Loucy (cell line): ENCODE measurements around the gene ADCY4.

Experiments used
- EZH2phosphoT487 ChIP-seq: fragments of 200-600 bp; IDR thresholded peaks from 2 replicates; pipeline ENCODE4 v1.6.1; 2018; ENCODE audit warnings: antibody characterized with exemption, mild to moderate bottlenecking, moderate library complexity, borderline replicate concordance
- TF ChIP-seq, protein P1 (sequence below): fragments of 200-600 bp; sonication (generic); conservative IDR thresholded peaks from 2 replicates; pipeline ENCODE4 v1.5.1; 2014; ENCODE audit warnings: mild to moderate bottlenecking, antibody characterized with exemption, low read length

DNA sequence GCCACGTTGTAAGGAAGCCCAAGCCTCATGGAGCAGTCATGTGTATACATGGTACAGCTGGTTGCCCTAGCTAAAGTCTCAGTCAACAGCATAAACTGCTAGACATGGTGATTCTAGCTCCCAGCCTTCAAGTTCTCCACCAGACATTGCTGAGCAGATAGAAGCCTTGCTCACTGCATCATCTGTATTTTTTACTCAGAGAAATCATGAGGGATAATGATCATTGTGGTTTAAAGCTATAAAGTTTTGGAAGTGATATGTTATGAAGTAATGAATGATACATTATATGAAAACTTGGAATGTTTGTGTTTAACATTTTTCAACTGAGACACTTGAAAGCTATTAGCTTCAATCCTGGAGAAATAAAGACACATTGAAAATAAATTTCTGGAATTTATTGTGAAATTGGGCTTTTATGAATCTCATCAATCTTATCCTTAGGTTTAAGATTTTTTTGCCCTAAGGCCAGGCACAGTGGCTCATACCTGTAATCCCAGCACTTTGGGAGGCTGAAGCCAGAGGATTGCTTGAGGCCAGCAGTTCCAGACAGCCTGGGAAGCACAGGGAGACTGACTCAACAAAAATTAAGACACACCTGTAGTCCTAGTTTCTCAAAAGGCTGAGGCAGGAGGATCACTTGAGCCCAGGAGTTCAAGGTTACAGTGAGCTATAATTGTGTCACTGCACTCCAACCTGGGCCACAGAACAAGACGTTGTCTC, 27.5 kb upstream of the ADCY4 start:
- TF ChIP-seq, protein P1, sequence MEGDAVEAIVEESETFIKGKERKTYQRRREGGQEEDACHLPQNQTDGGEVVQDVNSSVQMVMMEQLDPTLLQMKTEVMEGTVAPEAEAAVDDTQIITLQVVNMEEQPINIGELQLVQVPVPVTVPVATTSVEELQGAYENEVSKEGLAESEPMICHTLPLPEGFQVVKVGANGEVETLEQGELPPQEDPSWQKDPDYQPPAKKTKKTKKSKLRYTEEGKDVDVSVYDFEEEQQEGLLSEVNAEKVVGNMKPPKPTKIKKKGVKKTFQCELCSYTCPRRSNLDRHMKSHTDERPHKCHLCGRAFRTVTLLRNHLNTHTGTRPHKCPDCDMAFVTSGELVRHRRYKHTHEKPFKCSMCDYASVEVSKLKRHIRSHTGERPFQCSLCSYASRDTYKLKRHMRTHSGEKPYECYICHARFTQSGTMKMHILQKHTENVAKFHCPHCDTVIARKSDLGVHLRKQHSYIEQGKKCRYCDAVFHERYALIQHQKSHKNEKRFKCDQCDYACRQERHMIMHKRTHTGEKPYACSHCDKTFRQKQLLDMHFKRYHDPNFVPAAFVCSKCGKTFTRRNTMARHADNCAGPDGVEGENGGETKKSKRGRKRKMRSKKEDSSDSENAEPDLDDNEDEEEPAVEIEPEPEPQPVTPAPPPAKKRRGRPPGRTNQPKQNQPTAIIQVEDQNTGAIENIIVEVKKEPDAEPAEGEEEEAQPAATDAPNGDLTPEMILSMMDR, result no peak
- no peak for TF ChIP-seq EZH2phosphoT487
